Measurements from ENCODE around the gene CLCA1.

DNA sequence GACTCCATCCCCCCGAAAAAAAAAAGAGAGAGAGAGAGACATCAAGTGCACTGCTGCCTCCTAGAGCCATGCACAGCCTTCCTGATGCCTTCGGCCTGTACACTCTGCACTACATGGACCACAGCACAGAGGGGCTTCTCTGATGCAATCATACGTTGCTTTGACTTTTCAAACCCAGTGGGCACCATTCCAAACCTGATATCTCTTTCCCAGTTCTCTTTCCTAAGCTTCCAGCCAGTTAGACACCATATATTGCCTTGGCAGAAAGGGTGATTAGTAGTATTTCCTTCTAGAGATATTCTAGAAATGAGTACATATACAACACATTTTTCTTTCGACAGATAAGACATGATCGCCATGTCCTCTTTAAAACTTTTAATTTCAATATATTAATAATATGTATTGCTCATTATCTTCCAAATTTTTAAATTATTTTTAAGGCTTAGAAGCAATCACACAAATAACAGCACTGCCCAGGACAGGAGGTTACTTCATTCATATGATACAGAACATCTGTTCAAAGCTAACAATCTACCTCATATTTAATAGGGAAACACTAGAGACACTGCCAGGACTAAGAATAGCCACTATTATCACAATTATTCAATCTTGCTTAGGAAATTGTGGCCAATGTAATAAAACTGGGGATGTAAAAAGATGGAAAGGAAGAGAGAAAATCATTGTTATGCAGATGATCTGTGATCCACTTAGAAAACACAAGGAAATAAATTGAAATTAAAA lies 9.9 kb downstream of the CLCA1 start:
- TF ChIP-seq, protein P1, sequence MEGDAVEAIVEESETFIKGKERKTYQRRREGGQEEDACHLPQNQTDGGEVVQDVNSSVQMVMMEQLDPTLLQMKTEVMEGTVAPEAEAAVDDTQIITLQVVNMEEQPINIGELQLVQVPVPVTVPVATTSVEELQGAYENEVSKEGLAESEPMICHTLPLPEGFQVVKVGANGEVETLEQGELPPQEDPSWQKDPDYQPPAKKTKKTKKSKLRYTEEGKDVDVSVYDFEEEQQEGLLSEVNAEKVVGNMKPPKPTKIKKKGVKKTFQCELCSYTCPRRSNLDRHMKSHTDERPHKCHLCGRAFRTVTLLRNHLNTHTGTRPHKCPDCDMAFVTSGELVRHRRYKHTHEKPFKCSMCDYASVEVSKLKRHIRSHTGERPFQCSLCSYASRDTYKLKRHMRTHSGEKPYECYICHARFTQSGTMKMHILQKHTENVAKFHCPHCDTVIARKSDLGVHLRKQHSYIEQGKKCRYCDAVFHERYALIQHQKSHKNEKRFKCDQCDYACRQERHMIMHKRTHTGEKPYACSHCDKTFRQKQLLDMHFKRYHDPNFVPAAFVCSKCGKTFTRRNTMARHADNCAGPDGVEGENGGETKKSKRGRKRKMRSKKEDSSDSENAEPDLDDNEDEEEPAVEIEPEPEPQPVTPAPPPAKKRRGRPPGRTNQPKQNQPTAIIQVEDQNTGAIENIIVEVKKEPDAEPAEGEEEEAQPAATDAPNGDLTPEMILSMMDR (IDR thresholded peaks at IDR 0.05 in 2 of 3, conservative IDR thresholded peaks at IDR 0.05 in 1 of 3; ENCODE audit: borderline replicate concordance in 1 of 3, insufficient read depth in 1 of 3, low read depth in 2 of 3, low read length in 2 of 3), result no peak
- no peak for TF ChIP-seq EZH2 (IDR thresholded peaks at IDR 0.05)
- TF ChIP-seq, protein P2, sequence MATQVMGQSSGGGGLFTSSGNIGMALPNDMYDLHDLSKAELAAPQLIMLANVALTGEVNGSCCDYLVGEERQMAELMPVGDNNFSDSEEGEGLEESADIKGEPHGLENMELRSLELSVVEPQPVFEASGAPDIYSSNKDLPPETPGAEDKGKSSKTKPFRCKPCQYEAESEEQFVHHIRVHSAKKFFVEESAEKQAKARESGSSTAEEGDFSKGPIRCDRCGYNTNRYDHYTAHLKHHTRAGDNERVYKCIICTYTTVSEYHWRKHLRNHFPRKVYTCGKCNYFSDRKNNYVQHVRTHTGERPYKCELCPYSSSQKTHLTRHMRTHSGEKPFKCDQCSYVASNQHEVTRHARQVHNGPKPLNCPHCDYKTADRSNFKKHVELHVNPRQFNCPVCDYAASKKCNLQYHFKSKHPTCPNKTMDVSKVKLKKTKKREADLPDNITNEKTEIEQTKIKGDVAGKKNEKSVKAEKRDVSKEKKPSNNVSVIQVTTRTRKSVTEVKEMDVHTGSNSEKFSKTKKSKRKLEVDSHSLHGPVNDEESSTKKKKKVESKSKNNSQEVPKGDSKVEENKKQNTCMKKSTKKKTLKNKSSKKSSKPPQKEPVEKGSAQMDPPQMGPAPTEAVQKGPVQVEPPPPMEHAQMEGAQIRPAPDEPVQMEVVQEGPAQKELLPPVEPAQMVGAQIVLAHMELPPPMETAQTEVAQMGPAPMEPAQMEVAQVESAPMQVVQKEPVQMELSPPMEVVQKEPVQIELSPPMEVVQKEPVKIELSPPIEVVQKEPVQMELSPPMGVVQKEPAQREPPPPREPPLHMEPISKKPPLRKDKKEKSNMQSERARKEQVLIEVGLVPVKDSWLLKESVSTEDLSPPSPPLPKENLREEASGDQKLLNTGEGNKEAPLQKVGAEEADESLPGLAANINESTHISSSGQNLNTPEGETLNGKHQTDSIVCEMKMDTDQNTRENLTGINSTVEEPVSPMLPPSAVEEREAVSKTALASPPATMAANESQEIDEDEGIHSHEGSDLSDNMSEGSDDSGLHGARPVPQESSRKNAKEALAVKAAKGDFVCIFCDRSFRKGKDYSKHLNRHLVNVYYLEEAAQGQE (IDR thresholded peaks at IDR 0.05; ENCODE audit: low read depth), result no peak
- no peak for TF ChIP-seq RAD21 (IDR thresholded peaks at IDR 0.05; ENCODE audit: low read depth)
- no peak for TF ChIP-seq POLR2A (IDR thresholded peaks at IDR 0.05; ENCODE audit: borderline replicate concordance, extremely low read depth, insufficient read depth, insufficient read length)
- TF ChIP-seq ZFX (IDR thresholded peaks at IDR 0.05), result no peak
- TF ChIP-seq EZH2phosphoT487 (IDR thresholded peaks at IDR 0.05; ENCODE audit: borderline replicate concordance), result no peak
- TF ChIP-seq, protein P3, sequence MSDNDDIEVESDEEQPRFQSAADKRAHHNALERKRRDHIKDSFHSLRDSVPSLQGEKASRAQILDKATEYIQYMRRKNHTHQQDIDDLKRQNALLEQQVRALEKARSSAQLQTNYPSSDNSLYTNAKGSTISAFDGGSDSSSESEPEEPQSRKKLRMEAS (IDR thresholded peaks at IDR 0.05), result no peak
- no peak for TF ChIP-seq FOSL1 (IDR thresholded peaks at IDR 0.05; ENCODE audit: low read depth)
- TF ChIP-seq POLR2AphosphoS5 (IDR thresholded peaks at IDR 0.05; ENCODE audit: low read depth, low read length), result no peak
- TF ChIP-seq YY1 (IDR thresholded peaks at IDR 0.05; ENCODE audit: extremely low read depth, insufficient replicate concordance, low read depth, low read length), result no peak
- TF ChIP-seq CBX3 (IDR thresholded peaks at IDR 0.05; ENCODE audit: low read depth), result no peak
